ENCODE measurements around the gene TP53TG5.

The TP53TG5 gene

DNA sequence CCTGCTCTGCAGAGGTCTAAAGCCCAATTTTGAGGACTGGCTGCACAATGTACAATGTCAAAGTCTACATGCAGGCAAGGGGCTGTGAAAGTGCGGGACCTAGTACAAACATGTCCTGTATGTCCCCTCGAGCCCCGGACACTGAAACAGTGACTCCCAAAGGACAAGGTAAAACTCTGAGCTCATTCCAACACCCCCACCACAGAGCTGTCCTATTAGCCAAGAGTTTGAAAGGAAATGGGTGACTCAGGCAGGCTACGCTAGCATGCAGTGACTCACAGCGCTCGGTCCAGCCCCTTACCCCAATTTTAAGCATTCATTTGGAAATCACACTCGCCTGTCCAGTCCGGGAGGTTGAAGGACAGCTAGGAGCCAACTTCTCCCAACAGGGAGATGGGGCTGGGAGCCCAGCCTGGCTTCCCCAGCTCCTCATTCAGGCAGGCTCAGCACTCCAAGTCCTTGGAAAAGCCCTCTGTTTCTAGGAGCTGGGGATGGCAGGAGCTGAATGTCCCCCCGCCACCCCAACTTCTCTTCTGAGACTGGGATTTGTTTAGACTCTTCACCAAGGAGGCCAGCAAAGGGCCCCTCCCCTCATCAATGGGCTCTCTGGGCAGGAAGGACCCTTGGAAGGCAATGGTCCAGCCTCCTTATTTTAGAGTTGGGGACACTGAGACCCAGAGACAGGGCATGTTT, 33.8 kb downstream of the TP53TG5 start:
- DNase-seq: no peak

DNA sequence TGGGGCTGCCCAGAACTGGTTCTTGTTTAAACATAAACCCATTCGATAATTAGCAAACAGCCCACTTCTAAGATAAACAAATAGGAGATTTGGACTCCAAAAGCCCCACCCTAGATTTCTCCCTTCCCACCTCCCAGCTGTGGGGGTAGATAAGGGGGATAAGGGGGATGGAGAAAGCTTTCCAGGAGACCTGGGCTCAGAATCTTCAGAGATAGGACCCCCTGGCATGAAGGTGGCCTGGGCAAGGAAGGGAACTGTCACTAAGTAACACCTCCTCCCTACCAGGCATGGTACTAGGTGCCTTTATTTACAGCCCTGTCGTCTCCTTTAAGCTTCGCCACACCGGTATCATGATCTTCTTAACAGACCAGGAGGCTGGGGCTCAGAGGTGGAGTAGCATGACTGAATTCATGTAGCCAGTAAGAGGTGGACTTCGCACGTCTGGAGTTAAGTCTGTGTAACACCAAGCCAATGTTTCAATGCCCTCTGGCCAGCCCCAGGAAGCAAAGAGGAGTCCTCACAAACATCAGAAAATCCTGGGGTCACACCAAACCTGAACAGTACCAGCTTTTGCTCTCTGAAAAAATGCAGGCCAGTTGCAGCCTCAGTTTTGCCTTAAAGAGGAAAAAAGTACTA, 34.5 kb downstream of the TP53TG5 start:
- no peak for DNase-seq

DNA sequence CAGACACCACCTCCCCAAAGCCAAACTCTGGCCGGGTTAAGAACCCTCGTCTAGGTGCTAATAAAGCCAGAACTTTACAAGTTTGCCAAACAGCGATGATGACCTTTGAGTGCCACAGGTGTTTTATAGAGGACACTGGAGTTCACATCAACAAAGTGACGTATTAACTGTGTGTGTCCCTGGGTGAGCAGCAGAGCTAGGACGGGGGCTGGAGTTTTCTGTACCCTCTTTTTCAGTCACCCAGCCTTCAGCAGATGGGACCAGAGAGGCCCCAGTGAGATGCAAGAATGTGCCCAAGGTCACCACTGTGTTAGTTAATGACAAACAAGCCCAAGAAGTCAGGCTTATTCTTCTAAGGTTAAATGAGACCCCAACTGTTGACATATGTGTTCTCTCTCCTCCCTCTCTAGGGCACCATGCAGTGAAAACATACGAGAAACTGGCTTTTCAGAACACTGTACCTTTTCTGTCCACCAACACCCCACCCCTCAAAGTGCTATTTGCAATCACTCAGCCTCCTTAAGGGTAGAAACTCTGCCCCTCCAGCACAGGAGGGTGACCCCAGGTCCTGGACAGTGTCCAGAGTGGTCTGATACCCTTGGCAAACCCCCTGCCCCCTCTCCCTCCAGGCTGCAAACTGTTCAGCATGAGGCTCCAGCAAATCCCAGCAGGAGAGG, 35.1 kb downstream of the TP53TG5 start:
- DNase-seq: no peak

DNA sequence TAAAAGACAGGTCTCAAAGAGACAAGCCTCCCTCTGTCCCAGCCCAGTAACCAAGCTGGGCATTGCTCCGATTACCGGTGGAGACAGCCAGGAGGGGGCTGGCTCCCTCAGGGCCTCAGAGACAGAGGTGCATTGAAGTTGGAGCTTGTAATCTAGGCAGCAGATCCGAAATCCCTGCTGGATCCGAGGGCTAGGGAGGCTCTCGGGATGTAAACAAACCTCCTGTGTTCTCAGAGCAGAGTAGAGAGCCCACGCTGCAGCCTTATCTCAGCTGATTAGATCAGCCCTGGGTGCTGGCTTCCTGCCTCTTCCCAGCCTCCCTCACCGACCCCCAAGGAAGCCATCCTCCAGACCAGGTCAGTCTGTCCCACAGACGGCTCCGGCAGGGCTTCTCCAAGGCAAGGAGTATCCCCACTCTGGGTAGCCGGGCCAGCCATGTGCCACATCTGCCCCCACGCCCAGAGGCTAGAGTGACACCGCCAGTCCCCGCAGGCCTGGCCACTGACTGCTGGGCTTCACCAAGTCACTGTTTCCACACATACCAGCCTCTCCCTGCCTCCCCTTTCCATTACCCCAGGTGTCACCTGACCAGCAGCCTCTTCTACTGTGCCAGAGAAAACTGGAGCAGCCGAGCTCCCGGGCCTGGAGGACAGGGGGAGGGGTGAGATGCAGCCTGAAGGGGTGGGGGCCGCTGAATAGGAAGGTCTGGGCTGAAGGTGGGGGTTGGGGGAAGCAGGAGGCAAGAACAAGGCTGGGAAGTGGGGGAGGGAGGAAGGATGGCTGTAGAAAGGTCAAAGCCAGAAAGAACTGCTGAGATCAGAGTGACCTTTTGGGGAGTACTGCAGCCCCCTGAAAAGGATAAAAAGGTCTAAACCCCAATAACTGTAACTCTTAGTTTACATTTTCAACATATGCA, 35.9 kb downstream of the TP53TG5 start:
- DNase-seq: no peak

DNA sequence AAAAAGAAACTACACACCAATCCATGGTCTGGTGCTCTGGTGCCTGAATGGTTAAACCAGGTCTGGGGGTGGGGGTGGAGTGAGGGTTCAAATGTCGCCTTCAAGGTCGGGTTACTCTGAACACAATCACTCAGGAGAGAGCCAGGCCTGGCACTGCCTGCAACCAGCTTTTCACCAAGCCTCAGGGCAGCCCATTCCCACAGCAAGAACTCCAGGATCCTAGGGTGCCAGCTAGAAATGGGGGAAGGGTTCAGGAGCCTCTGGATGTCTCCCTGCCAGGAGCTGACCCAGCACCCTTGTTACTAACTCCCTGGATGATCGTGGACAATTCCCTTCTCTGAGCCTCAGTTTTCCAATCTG, 36.6 kb downstream of the TP53TG5 start:
- no peak for DNase-seq

DNA sequence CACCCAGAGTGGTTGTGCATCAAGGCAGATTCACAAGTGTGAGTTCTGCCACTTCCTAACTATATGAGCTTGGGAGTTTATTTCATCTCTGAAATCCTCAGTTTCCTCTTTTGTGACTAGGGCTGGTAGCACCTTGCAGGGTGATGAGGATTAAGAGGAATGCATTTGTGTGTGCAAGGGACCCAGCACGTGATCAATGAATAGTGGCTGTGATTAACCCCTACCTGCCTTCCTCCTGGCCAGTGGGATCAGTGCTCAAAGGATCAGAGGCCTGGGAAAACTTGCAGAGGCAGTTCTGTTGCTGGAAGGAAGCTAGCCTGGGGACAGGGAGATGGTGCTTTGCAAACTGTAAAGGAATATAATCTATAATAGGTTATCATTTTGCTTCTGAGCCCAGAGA, 37.2 kb downstream of the TP53TG5 start:
- no peak for DNase-seq

DNA sequence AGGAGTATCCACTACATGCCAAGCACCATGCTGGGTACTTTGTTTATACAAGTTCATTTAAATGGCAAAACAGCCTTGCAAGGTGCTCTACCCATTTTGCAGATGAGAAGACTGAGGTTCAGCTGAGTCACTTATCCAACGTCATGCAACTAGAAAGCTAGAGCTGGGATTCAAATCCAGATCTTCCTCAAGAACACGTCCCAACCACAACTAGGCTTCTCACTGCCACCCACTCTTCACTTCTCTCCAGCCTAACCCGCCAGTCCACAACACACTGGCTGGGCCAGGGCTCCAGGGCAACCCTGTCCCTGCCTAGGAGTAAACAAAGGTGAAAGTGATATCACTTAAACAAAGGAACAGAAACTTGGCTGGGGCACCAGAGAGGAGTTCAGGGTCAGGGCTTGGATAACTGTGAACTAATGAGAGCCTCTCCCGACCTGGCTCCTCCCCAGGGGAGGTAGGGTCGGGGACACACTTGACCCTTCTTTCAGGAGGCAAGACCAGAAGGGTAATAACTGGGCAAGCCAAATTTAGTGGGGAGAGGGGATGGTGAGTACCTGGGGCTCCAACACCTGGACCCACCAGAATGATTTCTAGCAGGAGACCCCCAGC, 37.8 kb downstream of the TP53TG5 start:
- no peak for DNase-seq

DNA sequence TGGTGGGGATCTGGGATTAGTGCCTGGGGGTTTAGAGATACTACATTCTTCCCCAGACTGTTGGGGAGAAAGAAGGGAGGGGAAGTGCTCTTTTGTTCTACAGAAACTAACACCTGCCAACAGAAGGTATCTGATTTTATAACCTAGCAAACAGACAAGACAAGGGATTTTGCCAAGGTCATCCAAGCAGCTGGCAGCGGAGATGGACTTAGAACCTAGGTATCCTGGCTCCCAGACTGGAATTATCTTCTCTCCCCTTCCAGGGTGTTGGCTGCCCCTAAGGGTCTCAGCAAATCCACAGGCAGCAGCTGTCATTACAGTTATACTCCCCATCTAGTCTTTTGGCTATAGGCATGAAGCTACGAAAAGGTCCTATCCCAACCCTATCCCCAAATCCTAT, 38.3 kb downstream of the TP53TG5 start:
- DNase-seq: no peak

DNA sequence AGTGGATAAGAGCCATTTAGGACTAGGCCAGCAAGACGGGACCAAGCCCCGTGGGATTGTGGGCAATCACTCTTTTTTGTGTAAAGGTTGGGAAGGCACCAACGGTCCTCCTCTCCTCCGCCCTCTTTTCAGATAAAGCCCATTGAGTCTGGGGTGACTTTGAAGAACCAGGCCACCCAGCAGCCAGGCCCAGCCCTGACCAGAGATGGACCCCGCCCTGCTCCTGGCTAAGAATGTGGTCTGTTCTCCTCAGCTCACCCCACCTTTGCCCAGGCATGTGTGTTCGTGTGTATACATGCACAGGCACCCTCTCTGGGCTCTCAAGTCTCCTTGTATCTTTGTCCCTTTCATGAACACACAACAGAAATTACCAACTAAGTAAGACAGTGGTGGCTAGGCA, 39.0 kb downstream of the TP53TG5 start:
- DNase-seq: no peak

DNA sequence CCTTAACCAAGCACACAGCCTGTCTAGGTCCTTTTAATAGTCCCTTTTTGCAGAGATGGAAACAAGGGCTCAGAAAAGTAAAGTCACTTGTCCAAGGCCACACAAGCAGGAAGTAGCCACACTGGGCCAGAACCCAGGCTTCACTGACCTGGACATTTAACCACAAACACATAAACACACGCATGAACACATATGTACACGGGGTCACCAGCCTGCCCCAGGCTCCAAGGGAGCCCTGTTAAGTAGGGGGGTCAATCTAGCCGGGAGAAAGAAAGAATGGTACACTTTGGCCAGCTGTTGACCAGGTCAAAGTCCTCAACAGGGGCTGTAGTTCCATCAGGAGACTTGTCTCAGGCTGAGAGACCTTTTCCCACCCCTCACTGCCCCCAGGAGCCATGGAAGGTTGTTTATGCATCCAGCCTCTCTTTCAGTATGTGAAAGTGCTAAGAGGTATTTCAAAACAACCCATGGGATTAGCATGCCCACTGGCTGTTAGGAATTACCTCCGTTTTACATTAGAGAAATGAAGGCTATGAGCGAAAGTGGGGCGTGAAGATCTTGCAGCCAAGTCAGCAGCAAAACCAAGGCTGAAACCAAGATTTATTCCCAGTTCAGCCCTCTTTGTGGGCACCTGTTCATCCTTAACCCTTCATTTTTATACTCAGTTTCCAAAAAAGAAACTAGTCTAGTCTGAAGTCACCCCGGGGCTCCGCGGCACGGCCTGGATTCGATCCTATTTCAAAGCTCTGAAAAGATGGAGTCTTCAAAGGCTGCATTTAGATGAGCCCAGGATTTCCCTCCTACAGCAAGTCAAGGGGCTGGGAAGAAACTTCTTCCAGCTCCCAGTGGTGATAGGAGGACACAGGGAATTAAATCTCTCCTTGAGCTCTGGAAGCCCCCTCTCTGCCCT, 39.7 kb downstream of the TP53TG5 start:
- no peak for DNase-seq

DNA sequence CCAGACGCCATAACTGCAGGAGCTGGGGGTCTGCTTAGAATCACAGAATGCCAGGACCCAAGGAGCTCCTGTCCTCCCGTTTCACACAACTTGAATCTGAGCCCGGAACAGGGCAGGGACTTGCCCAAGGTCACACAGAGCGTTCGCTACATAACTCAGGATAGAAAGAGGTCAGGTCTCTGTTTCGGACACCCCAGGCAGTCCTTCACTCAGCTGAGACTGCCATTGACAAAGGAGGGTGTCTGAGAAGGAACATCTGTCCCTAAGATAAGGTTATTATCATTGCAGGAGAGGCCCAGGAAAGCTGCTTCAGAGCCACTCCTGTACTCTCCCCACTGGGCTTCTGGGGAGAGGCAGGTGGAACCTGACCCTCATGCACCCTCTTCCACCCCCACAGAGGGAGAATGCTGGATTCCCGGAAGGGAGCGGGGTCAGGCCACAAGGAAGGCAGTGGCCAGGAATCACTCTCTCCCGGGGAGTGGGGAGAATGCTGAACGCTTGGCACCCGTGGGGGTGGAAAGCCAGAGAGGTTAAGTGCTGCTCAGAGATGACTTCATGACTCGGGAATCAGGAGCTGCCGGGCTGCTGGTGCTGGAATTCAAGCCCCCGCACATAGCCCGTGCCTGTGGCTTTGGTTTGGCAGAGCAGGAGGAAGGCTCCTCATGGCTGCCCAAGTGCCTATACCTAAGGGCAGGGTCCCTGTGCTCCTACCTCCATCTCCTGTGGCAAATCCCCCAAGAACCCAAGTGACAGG, 40.6 kb downstream of the TP53TG5 start:
- DNase-seq: no peak

DNA sequence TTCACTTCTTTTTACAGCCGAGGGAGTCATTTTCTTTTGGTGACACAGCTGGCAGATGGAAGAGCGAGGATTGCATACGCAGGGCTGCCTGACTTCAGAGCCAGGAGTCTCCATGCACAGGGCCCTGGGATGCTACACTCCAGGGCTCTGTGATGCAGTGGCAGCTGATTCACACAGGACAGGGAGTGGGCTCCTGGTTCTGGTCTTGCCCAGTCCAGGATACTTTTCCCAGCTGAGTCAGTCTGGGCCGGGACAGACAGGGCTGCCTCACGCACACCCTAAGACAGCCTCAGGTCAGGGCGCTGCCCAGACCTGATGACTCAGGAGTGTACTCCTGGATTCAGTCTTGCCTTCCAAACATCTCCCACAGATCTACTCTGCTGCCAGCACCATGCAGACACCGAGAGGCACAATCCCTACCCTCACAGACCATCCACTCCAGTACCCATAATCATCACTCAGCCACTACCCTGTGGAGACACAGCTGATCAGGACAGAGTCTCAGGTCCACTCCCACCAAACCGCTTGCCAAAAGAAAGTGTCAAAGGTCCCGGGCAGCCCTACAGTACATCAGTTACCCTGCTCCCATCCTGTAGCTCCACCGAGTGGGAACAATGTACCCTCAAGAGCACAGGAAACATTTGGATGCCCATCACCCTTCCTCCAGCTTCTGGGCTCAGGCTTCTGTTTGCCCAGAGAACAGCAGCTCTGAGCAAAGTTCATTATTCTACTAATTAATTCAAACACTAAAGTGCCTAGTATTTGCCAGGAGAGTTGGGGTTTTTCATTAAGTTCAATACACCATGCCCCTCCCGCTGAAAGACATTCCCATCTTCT, 41.4 kb downstream of the TP53TG5 start:
- DNase-seq: no peak

DNA sequence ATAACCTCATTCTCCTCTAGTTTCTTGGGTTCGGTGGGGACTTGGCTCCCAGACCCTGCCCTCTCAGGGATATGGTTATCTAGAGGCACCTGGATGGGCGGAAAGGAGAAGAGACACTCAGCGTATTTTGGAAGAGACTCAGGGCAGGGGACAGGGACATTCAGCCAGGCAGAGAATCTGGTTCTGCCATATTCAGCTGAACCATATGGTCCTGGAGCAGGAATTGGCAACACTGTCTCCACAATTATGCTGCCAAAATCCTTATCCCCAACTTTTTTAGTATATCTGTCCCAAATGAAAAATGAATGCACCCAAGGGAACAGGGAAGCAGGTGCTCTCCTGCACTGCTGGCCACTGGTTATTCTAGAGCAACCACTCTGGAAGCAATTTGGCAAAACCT, 47.6 kb downstream of the TP53TG5 start:
- no peak for DNase-seq

DNA sequence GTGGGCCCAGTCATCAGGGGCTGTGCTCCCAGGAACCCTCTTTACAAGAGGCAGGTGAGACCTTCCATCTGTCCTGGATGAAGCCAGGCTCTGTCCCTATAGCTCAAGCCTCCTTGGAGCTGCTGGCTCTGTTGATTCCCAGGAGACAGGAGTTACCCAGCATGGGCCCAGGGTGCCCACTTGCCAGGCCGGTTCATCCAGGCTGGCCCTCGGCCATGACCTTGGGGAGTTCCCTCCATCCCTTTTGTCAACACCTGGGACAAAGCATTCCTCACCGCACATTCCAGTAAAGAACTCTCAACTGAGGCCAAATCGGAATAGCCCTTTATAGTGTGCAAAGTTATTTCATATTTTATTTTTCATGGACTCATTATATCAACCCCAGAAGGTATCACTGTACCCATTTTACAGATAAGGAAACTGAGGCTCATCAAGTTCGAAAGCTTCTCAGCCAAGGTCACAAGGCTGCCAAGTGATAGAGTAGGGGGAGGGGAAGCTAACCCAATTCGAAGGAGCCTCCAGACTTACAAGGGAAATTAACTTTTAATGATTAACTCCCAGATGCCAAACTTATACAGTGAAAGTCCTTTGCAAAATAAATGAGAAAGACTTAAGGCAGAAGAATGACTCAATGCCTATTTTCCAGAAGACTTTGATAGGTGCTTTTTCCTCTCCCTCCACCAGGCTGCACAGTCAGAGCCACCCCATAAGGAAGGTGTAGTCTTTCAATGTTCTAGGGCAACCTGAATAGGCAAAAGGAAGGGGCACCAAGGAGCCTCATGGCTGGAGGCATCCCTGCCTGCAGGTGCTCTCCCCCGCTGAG, 48.4 kb downstream of the TP53TG5 start:
- no peak for DNase-seq

DNA sequence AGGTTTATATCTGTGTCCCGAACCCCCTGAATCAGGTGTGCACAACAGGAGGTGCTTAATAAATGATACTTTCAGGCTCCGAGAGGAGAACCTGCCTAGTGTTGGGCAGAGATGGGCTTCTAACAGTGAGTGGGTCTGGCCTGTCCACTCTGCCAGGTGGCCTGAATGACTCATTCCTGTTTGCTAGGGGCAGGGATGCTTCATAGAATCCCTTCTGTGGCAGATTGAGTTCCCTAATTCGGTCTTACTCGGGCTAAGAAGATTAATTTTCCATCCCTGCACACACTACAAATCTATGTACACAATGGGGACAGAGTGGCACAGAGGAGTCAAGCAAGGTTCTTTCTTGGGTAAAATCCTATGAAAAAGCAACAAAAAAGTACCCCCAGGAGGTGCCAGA, 49.7 kb downstream of the TP53TG5 start:
- no peak for DNase-seq

DNA sequence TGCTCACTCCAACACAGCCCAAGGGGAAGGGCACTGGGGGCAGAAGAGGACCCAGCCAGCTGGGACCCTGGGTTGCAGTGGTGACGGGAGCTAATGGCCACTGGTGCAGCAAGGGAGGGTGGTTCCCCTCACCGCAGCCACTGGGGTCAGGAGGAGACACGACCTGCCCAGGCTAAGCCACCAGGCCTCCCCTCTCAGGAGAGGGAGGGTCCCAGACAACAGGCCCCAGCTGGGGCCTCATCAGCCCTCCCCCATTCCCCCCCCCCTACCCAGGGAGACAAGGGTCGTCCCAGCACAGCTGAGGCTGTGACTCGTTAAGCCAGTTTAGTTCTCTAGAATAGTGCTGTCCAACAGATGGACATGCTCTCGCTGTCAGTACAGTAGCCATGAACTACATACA, 52.8 kb downstream of the TP53TG5 start:
- DNase-seq: no peak

DNA sequence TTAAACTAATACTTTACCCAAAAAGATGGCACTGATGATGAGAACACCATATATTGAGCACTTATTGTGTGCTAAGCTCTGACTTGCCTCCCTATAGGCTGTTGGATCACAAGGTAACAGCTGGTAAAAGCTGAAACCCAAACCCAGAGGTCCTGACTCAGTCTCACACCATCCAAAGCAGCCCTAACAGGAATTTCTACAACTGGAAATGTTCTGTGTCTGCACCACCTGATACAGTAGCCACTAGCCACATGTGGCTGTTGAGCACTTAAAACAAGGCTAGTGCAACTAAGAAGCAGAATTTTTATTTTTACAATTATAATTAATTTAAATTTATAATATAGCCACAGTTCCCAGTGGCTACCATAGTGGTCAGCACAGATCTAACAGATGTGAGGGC, 54.4 kb downstream of the TP53TG5 start:
- no peak for DNase-seq

DNA sequence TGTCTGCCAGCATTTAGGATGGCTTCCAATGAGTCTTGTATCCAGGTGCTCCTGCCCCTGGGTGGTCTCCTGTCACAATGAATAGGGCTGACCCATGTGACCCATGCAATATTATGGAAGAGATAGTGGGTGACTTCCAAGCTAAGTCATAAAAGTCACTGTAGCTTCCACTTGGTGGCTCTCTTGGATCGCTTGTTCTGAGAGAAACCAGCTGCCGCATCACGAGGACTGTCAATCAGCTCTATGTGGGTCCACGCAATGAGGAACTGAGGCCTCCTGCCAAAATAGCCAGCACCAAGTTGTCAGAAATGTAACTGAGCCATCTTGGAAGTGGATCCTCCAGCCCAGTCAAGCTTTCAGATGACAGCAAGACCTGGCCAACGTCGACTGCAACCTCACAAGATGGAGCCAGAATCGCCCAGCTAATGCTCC, 55.2 kb downstream of the TP53TG5 start:
- DNase-seq: no peak
